GM21825 (cell line): ENCODE measurements around the gene TRIM40.
"Not testable (repeated sequence)": the region's sequence is repeated elsewhere in the genome, so short reads cannot be mapped to it uniquely, and the experiment has no call there.

Source experiments
- ATAC-seq: cut with Tn5 transposase; IDR thresholded peaks from one replicate; pipeline ENCODE4 v1.9.1; 2021; ENCODE audit warnings: mild to moderate bottlenecking, moderate library complexity; ENCODE audit not compliant: unreplicated experiment

TRIM40 gene

GRCh38 chr6:30162265-30163089 is 26.5 kb downstream of the TRIM40 start:
- no peak for ATAC-seq

GRCh38 chr6:30163090-30163917 is 27.4 kb downstream of the TRIM40 start, which contains the start of gene TRIM15:
TRIM15 (plus strand) TSS chr6:30163546; CDS start chr6:30163685, 139 bp downstream.
- ATAC-seq, result no peak

DNA sequence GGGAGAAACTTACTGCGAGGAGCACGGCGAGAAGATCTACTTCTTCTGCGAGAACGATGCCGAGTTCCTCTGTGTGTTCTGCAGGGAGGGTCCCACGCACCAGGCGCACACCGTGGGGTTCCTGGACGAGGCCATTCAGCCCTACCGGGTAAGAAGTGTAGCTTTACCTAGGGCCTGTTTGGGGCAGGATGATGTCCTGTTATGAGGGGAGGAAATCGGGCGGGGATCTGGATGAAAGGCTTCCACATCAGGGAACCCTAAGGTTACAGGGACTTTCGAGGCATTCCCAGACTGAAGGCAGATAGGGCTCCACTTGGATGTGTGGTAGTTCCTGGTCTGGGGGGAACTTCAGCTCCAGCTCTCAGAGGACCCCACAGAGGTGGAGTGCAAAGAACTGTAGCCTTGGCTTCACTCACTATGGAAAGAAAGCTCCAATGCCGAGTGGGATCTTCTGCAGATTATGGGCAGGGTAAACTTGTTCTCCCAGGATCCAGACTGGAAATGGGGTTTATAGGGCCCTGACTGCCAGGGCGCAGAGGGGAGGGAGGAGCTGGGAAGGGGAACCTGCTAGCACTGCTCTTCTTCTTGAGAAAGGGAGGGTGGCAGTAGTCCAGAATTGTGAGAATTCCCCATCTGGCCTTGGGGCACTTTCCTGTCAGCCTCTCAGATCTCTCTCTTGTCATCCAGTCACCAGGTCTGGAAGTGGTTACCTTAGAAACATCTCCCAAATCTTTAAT is 28.1 kb downstream of the TRIM40 start:
- ATAC-seq, result no peak

DNA sequence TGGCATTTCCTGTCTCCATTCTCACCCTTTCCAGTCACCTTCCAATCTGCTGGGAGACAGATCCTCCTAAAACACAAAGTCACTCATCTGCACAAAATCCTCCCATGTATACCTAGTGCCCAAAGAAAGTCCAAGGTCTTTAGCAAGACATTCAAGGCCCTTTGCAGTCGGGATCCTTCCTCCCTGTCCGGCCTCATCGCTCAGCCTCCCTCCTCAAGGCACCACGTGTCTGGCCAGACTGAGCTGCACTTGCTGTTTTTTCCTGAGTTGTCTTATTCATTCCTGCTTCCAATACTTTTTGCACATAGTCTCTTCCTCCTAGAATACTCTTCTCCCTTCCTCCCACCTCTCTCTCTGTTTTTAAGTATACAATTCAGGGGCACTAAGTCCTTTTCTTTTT is 28.8 kb downstream of the TRIM40 start:
- ATAC-seq, result no peak

DNA sequence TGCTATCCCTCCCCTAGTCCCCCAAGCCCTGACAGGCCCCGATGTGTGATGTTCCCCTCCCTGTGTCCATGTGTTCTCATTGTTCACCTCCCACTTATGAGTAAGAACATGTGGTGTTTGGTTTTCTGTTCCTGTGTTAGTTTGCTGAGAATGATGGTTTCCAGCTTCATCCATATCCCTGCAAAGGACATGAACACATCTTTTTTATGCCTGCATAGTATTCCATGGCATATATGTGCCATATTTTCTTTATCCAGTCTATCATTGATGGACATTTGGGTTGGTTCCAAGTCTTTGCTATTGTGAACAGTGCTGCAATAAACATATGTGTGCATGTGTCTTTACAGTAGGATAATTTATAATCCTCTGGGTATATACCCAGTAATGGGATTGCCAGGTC is 29.3 kb downstream of the TRIM40 start:
- ATAC-seq, result not testable (repeated sequence)

DNA sequence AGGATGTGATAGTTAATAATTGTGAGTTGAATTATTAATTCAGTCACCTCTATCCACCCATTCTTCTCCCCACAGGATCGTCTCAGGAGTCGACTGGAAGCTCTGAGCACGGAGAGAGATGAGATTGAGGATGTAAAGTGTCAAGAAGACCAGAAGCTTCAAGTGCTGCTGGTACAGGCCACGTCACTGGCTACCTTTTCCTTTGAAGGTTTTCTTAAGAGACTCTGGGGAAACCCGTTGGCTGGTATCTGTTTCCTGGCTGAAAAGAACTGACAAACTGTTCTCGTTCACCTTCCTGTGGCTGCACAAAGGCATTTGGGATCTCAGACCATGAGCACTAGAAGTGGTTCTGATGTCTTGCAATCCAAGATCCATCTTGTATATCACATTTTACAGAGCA is 31.2 kb downstream of the TRIM40 start:
- no peak for ATAC-seq

- no peak for ATAC-seq
Observed at GRCh38 chr6:30168741-30169140, 32.8 kb downstream of the TRIM40 start.

- ATAC-seq, result no peak
Observed at GRCh38 chr6:30169658-30170614, 34.0 kb downstream of the TRIM40 start.

GRCh38 chr6:30171677-30172471 is 35.9 kb downstream of the TRIM40 start:
- ATAC-seq, result no peak

DNA sequence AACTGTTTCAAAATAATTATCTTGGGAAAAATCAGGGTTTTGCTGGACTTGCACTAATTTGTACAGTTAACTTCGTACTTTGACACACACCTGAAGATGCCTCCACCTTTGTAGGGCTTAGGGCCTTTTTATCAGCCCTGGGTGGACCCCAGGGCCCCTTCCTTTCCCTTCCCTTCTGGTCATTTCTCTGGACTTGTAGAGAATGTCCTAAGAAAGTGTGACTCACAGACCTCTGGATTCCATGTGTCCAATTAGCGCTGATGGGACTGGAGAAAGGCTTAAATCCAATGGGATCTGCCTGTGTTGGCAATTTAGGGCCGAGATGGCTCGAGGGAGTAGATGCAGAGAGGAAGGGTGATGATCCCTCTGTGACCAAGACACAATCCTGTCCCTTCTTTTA is 36.7 kb downstream of the TRIM40 start:
- no peak for ATAC-seq

GRCh38 chr6:30175765-30176164 is 39.8 kb downstream of the TRIM40 start:
- no peak for ATAC-seq

DNA sequence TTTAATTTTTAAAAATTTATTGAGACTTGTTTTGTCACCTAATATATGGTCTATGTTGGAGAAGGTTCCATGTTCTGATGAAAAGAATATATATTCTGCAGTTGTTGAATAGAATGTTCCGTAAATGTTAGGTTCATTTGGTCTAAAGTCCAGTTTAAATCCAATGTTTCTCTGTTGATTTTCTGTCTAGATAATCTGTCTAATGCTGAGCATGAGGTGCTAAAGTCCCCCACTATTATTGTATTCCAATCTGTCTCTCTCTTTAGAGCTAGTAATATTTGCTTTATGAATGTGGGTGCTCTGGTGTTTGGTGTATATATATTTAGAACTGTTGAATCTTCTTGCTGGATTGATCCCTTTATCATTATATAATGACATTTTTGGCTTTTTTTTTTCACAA is 42.9 kb downstream of the TRIM40 start:
- ATAC-seq, result no peak

- ATAC-seq, result no peak
Observed at GRCh38 chr6:30180145-30180544, 44.2 kb downstream of the TRIM40 start.

- no peak for ATAC-seq
Observed at GRCh38 chr6:30184417-30185031, 48.6 kb downstream of the TRIM40 start.

GRCh38 chr6:30185846-30186484 is 50.0 kb downstream of the TRIM40 start:
- no peak for ATAC-seq

- ATAC-seq, result no peak
Observed at GRCh38 chr6:30188541-30188940, 52.6 kb downstream of the TRIM40 start.

- no peak for ATAC-seq
Observed at GRCh38 chr6:30192076-30192475, 56.1 kb downstream of the TRIM40 start.
